A204.1 (cell line): ENCODE data around the gene ARL5B.

Experiments
- FAIRE-seq: peaks from 2 replicates; lab custom pipeline; 2012; peaks lifted over from hg19 to GRCh38; lab: Jason Lieb, UNC

Gene ARL5B

DNA sequence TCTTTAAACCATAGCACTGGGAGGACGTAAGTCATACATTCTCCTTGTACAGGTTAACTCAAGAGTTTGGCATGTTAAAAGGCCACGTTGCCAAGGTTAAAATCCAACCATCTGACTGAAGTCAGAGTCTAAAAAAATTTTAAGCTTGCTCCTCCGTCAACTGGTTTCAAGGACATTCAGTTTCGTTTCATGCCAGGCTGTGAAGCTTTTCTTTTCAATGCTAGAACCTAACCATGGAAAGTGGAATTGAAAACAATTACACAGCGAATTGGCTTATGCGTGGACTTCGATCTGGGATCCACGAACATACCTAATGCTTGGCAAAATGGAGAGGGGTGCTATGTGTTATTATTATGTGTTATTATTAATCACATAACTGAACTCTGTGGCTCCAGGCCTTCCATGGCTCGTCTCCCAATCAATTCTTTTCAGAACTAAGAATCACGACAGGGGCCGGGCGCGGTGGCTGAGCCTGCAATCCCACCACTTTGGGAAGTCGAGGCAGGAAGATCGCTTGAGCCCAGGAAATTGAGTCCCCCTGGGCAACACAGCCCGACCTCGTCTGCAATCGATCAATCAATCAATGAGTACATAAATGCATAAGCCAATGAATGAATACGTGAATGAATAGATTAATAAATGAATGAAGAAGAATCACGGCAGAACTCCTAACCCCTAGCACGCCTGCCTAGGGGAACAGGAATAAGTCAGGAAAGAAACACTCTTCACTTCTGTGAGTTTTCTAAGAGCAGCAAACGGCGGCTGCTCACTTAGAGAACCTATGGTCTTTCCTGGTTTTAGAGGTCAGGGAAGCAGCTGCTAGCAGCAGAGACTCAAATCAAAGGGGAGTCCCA, 733 bp upstream of the ARL5B start:
- FAIRE-seq, result no peak

DNA sequence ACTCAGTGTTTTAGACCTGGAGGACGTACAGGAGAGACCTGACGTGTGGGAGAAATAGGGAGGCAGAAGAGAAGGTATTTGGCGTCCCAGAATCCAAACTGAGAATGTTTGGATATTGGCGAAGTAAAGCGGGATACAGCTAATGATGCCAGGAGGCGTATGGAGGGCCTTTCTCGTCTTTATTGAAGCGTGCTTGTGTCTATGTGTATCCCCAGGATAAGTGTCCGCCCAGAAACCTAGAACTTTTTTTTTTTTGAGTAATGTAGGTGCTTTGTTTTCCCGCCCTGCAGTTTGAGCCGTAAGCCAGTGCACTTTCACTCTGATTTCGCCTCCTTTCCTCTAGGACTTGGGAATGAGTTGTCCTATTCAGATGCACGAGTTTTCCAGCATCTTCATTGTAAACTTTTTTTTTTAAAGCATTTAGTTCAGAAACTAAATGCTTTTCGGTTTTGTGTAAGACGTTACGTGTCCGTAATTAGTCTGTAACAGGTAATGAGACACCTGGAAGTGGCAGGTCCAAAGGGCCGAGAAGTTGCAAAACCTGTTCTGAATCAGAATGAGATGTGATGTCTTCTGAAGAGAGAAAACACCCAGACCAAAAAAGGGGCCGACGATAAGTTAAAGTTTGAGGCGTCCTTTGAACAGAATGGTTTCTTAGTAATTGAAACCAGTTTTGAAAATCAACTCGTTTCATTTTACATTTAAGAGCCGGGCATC, 746 bp downstream of the ARL5B start:
- FAIRE-seq, result no peak

DNA sequence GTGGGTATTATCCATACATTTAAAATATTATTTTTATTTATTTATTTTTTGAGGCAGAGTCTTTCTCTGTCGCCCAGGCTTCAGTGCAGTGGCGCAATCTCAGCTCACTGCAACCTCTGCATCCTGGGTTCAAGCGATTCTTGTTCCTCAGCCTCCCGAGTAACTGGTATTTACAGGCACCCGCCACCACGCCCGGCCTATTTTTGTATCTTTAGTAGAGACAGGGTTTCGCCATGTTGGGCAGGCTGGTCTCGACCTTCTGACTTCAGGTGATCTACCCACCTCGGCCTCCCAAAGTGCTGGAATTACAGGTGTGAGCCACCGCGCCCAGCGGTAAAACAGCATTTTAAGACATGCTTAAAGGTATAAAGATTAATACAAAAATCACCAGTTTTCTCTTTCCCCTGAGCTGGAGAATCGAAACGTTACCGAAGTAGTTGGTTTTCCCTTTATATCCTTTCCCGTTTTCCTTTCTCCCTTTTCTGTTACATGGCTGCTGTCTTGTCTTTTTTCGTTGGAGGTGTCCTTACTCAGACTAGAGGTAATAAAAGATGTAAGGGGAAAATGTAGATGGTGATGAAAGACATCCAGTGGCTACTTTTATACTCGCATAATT, 1.7 kb downstream of the ARL5B start:
- no peak for FAIRE-seq

DNA sequence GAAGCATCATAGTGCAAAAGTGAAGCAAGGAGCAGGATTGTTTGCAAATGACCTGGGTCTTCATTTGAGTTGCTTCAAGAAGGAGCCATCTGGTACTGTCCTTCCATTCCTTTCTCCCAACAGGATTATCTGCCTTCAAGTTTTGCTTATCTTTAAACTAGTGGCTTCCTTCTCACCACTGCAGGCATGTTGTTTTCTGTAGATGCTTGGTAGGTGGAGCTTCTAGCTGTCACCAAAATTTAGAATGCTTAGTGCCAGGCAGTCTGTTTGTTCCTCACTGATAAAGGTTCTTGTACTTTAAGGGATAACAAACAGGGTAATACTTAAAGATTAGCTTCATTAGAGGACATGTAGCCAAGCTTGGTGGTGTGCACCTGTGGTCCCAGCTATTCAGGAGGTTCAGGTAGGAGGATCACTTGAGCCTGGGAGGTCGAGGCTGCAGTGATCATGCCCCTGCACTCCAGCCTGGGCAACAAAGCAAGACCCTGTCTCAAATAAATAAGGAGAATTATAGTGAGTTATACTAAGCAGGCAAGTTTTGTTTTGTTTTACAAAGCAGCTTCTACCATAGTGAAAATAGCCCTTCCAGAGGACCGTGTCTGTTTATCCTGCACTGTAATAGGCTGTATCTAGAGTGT, 5.7 kb downstream of the ARL5B start:
- no peak for FAIRE-seq

DNA sequence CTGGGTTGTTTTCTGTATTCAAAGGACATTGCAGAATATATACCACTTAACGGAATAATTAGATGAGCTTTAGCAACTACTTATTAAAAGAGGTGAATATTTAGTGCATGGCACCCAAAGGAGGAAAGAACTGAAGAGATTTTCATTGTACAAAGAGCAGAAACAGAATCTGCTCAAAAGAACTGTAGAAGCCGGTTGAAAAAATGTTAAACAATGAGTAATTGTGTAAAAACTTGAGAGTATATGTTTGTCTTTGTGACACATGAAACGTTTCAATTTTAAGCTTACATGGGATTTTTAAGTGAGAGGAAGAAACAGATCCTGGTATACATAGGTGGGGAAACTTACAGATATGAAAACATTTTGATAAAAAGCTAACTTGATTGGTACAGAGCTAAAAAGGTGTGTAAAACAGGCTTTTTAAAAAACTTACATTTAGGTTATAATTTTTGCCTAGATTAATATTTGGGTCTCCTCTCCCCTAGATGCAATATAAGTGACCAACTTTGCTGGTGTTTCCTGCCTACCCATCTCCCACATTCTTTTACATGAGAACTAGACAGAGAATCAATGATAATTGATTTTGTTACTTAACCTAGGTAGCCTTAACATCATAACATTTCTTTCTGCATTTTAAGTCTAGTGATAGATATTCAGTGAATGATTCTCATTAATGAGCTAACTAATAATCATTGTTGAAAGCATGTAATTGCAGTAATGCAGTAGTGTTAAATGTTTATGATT, 6.8 kb downstream of the ARL5B start:
- no peak for FAIRE-seq

DNA sequence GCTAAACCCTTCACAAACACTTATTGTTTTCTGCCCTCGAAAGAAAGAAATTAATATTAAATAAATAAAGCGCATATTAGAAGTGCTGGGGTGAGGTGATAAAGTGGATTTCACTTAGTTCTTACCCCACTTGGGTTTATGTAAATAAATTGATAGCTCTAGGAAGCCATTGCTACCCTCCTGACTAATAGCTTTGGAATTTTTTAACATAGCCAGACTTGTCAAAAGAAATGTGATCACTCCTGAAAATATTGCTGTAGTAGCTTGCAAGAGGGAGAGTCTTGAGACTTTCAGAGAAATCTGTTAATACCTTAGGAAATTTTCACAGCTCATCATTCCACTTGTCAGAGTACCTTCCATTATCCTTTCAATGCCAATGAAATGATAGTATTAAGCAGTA, 7.6 kb downstream of the ARL5B start:
- no peak for FAIRE-seq

DNA sequence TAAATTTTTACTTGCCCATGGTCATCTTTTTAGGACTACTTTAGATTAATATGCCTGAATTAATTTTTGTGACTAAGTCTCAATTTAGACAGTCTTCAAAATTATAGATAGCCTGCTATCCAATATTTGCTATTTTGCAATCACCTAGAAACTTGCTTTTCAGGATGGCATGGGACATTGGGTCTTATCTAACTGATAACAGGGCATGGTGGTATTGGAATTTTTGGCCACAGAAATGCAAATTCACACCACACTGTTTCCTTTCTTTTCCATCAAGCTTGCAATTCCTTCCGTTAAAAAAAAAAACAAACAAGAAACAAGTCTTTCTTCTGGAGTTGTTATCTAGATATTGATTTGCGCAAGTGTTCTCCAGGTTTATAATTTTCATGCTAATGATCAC, 8.8 kb downstream of the ARL5B start:
- FAIRE-seq, result no peak

DNA sequence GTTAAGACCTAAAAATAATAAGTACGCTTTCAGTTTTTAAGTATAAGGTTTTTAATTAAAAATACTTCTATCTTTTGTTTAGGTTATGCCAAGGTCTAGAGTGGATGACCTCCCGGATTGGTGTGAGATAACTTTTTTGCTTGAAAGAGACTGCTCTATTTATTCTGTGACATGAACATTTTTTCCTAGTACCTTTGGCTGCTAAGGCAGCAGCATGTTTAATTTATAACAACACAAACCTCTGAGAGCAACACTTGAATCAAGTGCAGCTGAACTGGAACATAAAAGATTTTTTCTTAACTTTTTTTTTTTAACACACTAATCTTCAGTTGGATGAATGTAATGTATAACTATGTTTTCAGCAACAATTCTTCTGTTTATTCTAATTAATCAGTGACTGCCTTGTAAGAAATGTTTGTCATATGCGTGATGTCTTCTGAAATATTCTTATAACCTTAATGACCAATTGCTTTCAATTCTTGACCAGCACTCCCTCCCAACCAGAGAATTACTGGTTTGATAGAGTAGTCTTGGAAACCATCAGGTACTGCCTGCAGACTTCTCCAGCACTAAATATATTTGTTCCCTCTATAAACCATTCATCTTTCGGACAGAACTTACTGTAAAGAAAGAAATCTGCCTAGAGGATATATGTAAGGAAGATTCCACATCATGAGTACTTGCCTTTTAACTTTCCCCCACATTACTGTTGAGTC, 16.0 kb downstream of the ARL5B start:
- no peak for FAIRE-seq

DNA sequence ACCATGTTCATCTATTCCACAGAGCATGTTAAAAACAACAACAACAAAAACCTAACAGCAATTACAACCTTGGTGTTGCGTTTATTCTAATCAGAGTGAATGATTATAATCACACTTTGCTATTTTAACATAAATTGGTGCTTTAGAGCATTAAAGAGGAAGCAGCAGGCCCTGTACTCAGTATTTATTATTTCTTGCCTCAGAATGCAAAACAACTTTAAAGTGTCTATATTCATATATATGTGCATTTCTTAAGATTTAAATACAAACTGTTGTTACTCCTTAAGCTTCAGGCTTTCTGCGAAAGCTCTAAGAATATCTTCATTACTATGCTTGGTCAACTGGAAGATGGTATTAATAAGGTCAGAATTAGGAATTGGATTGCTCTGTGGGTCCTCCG, 21.5 kb downstream of the ARL5B start:
- no peak for FAIRE-seq

DNA sequence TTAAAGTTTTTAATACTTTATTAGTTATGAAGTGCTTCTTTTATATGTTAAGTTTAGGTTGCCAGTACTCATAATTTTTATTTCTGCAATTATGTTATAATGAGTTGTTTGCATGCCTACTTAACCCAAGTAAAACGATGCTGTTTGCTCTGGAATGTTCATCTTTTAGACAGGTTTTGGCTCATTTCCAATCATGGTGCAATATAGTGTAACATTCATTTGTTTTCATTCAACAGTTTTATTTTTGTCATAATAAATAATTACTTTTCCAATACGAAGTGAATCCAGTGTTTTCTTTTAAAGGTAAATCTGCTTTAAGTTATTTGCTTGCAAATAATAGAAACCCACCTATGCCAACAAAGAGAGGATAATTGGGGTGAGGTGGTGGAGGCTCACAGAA, 22.1 kb downstream of the ARL5B start:
- FAIRE-seq, result no peak

DNA sequence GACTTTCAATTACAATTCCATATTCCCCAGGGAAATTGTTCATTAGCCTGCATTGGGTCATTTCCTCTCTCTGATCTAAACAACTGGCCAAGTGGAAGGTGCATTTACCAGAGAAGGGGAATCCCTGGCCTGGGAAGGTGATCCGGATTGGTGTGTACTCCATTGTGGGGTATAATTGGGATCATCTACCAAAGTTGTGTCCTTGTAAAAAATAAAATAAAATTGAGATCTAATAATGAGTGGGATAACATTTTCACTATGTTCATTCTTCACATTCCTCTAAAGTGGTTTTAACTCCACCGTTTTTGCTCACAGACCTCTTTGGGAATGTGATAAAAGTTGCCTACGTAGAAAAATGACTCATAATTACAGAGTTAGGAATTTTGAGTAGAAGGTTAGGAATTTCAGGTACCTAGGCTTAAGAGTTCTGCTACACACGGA, 22.8 kb downstream of the ARL5B start:
- FAIRE-seq, result no peak

DNA sequence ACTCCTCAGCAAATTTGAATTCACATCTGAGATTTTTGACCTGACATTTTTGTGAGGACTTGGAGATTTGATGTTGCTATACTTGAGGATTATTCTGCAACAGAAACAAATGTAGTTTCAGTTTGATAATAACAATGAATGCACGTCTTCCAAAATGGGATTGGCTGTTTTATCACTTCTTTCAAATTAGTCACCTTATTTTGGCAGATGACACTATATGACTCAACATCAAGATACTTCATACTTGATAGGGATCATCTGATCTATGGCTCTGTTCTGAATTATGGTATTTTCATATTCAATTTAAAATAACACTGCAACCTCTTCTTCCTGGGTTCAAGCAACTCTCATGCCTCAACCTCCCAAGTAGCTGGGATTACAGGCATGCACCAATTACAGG, 24.2 kb downstream of the ARL5B start:
- no peak for FAIRE-seq

DNA sequence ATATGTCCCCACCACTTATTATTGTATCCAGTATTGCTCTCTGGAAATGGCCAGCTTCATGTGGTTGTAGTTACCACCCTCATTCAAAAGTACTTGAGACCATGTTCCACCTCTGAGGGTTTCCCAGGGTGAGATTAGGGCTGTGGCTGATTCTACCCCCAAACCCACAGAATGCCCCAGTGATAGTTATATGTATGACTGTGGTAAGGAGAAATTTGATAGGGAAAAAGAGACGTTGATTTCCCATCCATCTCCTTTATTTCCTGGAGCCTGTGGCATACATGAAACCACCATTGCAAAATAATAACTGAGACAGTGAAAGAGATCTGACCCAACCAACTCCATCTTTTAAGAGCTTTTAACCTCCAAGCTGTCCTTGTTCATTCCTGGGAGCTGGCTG, 25.2 kb downstream of the ARL5B start:
- no peak for FAIRE-seq

DNA sequence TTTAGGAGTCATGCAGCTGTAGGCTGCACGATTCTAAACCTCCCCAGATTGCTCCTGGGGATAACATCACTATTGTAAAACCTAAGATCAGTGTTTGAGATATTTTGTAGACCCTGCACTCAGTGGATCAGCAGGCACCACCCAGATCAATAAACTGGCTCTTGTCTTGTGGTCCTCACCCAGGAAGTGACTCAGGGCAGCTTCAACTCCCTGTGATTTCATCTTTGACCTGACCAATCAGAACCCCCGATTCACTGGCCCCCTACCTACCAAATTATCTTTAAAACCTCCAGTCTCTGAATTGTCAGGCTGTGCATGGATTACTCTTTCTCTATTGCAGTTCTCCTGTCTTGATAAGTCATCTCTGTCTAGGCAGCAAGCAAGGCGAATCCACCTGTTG, 25.7 kb downstream of the ARL5B start:
- FAIRE-seq, result no peak

DNA sequence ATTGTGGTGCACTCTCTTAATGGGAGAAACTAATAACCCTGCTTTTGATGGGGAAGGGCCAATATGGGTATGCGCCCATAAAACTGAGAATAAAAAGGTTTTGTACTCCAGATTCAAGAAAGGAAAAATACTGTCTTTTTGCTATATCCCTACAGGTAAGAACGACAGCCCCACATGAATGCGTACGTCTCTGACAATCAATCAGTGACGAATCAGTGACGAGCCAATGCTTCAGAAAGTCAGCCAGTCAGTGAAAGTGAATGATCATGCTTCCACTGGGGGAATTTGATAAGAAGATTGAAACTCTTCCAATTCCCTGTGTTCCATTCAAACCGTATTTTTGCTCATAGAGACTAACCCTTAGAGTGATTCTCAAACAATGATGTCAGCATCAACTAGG, 26.3 kb downstream of the ARL5B start:
- FAIRE-seq, result no peak

DNA sequence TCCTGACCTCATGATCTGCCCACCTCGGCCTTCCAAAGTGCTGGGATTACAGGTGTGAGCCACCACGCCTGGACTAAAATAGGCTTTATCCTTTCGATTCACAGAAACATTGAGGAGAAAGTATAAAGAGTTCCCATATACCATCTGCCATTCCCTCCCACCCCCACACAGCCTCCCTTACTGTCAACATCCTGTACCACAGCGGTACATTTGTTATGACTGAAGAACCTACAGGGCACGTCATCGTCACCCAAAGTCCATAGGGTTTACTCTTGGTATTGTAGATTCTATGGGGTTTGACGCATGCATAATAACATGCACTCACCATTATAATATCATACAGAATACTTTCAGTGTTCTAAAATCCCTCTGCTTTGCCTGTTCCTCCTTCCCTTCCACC, 28.0 kb downstream of the ARL5B start:
- FAIRE-seq, result no peak

DNA sequence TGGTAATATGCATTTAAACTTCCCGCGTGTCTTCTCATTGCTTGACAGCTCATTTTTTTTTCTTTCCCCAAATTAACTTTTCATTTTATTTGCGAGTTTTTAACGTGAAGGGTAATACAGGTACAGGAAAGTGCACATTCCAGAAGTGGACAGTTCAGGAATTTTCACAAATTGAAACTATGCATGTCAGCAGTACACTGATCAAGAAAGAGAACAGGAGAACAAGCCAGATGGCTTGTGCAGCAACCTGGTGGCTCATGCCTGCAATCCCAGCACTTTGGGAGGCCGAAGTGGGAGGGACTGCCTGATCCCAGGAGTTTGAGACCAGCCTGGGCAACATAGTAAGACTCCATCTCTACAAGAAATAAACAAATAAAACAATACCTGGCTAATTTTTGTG, 28.5 kb downstream of the ARL5B start:
- no peak for FAIRE-seq

DNA sequence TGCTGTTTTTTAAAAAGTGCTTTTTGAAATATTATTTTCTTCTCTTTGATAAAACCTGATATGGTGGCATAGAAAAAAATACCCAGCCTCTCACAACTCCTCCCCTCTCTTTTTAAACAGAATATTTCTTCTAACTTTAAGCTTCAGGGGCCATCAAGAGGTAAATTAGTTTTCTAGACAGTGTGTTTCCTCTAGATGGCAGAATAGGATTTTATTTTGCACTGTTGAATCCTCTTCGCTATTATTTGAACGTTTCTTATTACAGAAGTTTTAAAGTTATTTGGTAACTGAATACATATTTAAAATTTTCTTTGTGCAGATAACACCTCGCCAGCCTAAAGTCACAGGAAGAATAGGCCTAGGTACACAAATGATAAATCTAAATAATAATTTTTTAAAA, 30.3 kb downstream of the ARL5B start:
- FAIRE-seq, result peak; percentile 63

DNA sequence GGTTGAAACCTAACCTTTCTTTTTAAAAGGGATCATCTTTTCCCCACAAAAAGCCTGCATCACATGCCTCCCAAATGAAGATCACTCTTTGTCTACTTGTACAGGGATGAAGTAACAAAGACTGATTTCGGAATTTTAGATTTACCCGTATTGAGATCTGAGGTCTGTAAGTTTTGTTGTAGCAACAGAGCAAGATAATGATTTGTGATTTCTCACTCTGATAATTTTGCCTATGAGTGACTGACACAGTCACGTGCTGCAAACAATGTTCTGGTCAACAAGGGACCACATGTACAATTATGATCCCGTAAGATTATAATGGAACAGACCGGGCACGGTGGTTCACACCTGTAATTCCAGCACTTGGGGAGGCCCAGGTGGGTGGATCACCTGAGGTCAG, 31.3 kb downstream of the ARL5B start:
- FAIRE-seq, result no peak

DNA sequence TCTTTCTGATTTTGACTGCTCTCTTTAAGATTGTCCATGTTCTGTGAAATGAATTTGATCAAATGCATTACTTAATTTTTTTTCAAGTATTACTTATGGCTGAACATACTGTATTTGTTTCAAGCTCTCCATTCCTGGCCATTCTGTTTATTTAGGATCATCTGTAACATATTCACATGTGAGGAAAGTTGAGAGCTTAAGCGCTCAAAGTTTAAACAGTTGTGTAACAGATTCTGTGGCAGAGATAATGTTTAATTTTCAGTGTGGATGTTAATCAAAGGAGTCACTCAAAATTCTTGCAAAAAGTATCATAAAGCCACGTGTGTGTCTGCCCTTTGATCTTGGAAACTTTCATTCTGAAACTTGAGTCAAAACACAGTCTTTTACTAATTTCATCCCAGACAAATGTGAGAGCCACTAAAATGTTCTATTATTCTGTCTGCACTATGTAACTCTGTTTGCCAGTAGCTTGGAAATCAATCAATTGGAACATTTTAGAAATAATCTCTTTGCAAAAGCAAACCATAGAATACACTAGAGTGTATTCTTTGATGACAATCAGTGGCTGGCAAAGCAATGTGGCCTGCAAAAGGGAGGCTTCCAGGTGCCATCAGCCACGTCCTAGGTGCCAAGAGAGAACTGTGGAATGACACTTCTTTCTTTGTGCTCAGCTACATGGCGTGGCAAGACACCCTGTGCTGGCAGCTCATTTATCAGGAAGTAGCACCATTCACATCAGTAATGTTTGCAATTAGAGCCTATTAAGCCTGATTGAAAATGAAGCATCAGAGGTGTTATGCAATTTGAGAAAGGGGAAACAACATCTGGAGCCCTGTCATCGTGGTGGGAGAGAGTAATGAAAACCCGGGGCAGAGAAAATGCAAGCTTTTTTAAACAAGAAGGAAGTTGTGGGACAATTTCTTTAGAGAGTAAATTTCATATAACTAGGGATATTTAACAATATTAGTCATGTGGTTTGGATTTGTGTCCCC, 40.9 kb downstream of the ARL5B start:
- FAIRE-seq, result no peak
